ENCODE results near the gene WAPL.

- TF ChIP-seq POLR2AphosphoS5 (IDR thresholded peaks at IDR 0.05; ENCODE audit: borderline replicate concordance, low read depth, low read length): no peak
- no peak for TF ChIP-seq EZH2 (IDR thresholded peaks at IDR 0.05)
These were observed 106.0 kb downstream of the WAPL start for GRCh38 chr10:86415583-86415982.

All from SK-N-MC (cell line).